GM10266 (cell line): ENCODE data around the gene SLCO2A1.

Experiments
- DNase-seq: peaks from one replicate; pipeline ENCODE4 v3.0.0; 2012; ENCODE audit errors: extremely low spot score
- CTCF ChIP-seq: IDR thresholded peaks from 2 replicates; pipeline ENCODE4 v1.5.1; 2012; ENCODE audit warnings: mild to moderate bottlenecking, low read depth; ENCODE audit not compliant: control insufficient read depth, insufficient read depth; ENCODE audit errors: missing control alignments

The SLCO2A1 gene

GRCh38 chr3:133943031-133943535 is 86.6 kb downstream of the SLCO2A1 start:
- DNase-seq: no peak
- no peak for TF ChIP-seq CTCF

- no peak for TF ChIP-seq CTCF
- DNase-seq: no peak
These were observed 88.3 kb downstream of the SLCO2A1 start for GRCh38 chr3:133941415-133941821.

- TF ChIP-seq CTCF: no peak
- DNase-seq: no peak
These were observed 89.2 kb downstream of the SLCO2A1 start for GRCh38 chr3:133940536-133940935.

- DNase-seq: no peak
- TF ChIP-seq CTCF: no peak
These were observed 90.3 kb downstream of the SLCO2A1 start for GRCh38 chr3:133939463-133939835.

- TF ChIP-seq CTCF: no peak
- DNase-seq: no peak
These were observed 90.8 kb downstream of the SLCO2A1 start for GRCh38 chr3:133938770-133939462.

- TF ChIP-seq CTCF: no peak
- no peak for DNase-seq
These were observed 91.7 kb downstream of the SLCO2A1 start for GRCh38 chr3:133937756-133938601.
